Ishikawa (cell line): Measurements from ENCODE around the gene RAPGEF5.

Experiments
- CEBPB ChIP-seq: IDR thresholded peaks from 2 replicates; pipeline ENCODE4 v1.6.1; 2012
- CREB1 ChIP-seq: IDR thresholded peaks from 2 replicates; pipeline ENCODE4 v1.6.1; 2012; ENCODE audit warnings: low read depth
- EGR1 ChIP-seq: IDR thresholded peaks from 2 replicates; pipeline ENCODE4 v1.6.1; 2012
- EP300 ChIP-seq: IDR thresholded peaks from 2 replicates; pipeline ENCODE4 v1.6.1; 2012; ENCODE audit warnings: borderline replicate concordance
- FOXM1 ChIP-seq: IDR thresholded peaks from 2 replicates; pipeline ENCODE4 v1.6.1; 2012; ENCODE audit warnings: low read depth, borderline replicate concordance
- MAX ChIP-seq: IDR thresholded peaks from 2 replicates; pipeline ENCODE4 v1.6.1; 2012
- NFIC ChIP-seq: IDR thresholded peaks from 2 replicates; pipeline ENCODE4 v1.6.1; 2012
- RAD21 ChIP-seq: IDR thresholded peaks from 2 replicates; pipeline ENCODE4 v1.6.1; 2012; ENCODE audit warnings: low read depth
- TAF1 ChIP-seq: IDR thresholded peaks from 2 replicates; pipeline ENCODE4 v1.6.1; 2012; ENCODE audit warnings: low read depth, mild to moderate bottlenecking
- TCF12 ChIP-seq: IDR thresholded peaks from 2 replicates; pipeline ENCODE4 v1.6.1; 2012; ENCODE audit warnings: low read depth
- TEAD4 ChIP-seq: IDR thresholded peaks from 2 replicates; pipeline ENCODE4 v1.6.1; 2012
- YY1 ChIP-seq: IDR thresholded peaks from 2 replicates; pipeline ENCODE4 v1.6.1; 2012; ENCODE audit warnings: low read depth
- ZBTB7A ChIP-seq: IDR thresholded peaks from 2 replicates; pipeline ENCODE4 v1.6.1; 2012; ENCODE audit warnings: low read depth
- TF ChIP-seq, protein P1 (sequence below): IDR thresholded peaks from 2 replicates; pipeline ENCODE4 v1.6.1; 2012; ENCODE audit warnings: low read depth, mild to moderate bottlenecking
- TF ChIP-seq, protein P2 (sequence below): IDR thresholded peaks from 2 replicates; pipeline ENCODE4 v1.6.1; 2012

RAPGEF5 gene

DNA sequence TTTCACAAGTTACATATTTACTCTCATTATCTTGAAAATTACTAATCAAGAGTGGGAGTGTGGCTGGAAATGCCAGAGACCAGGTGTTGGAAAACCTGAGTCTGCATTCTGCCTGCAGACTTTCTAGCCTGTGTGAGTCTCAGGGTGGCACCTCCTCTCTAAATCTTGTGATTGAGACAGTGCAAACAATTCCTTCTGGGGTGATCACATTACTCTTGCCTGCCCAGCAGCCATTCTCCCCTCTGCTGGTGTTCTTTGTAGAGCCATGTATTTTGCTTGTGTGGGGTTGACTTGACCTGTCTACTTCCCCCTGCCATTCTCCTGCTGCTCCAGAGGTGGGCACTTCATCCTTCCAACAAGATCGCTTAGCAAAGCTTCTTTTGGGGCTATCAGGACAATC lies 101.1 kb downstream of the RAPGEF5 start:
- TF ChIP-seq NFIC (no peak), MAX (no peak), TEAD4 (no peak), EP300 (no peak), ZBTB7A (no peak), EGR1 (no peak), FOXM1 (no peak), RAD21 (no peak), TAF1 (no peak), CREB1 (no peak)
- TF ChIP-seq, protein P1, sequence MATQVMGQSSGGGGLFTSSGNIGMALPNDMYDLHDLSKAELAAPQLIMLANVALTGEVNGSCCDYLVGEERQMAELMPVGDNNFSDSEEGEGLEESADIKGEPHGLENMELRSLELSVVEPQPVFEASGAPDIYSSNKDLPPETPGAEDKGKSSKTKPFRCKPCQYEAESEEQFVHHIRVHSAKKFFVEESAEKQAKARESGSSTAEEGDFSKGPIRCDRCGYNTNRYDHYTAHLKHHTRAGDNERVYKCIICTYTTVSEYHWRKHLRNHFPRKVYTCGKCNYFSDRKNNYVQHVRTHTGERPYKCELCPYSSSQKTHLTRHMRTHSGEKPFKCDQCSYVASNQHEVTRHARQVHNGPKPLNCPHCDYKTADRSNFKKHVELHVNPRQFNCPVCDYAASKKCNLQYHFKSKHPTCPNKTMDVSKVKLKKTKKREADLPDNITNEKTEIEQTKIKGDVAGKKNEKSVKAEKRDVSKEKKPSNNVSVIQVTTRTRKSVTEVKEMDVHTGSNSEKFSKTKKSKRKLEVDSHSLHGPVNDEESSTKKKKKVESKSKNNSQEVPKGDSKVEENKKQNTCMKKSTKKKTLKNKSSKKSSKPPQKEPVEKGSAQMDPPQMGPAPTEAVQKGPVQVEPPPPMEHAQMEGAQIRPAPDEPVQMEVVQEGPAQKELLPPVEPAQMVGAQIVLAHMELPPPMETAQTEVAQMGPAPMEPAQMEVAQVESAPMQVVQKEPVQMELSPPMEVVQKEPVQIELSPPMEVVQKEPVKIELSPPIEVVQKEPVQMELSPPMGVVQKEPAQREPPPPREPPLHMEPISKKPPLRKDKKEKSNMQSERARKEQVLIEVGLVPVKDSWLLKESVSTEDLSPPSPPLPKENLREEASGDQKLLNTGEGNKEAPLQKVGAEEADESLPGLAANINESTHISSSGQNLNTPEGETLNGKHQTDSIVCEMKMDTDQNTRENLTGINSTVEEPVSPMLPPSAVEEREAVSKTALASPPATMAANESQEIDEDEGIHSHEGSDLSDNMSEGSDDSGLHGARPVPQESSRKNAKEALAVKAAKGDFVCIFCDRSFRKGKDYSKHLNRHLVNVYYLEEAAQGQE, result no peak

DNA sequence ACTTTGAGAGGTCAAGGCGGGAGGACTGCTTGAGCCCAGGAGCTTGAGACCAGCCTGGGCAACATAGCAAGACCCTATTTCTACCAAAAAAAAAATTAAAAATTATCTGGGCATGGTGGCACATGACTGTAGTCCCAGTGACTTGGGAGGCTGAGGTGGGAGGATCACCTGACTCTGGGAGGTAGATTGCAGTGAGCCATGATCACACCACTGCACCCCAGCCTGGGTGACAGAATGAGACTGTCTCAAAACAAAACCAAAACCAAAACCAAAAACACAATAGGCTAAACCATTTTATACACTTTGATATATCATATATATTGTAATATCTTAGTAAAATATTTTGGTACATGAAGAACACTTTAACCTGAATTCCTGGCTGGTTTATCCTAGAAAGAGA lies 101.6 kb downstream of the RAPGEF5 start:
- TF ChIP-seq YY1 (no peak), NFIC (no peak), EGR1 (no peak), MAX (no peak), RAD21 (no peak), TEAD4 (no peak), FOXM1 (no peak), TCF12 (no peak), ZBTB7A (no peak)
- TF ChIP-seq, protein P2, sequence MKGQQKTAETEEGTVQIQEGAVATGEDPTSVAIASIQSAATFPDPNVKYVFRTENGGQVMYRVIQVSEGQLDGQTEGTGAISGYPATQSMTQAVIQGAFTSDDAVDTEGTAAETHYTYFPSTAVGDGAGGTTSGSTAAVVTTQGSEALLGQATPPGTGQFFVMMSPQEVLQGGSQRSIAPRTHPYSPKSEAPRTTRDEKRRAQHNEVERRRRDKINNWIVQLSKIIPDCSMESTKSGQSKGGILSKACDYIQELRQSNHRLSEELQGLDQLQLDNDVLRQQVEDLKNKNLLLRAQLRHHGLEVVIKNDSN, result no peak
- TF ChIP-seq, protein P1, result no peak

GRCh38 chr7:22252936-22253536 lies 103.9 kb downstream of the RAPGEF5 start:
- TF ChIP-seq YY1 (no peak), EGR1 (no peak), FOXM1 (no peak), TEAD4 (no peak), CREB1 (no peak), ZBTB7A (no peak), EP300 (no peak), TCF12 (no peak), NFIC (no peak), CEBPB (no peak), TAF1 (no peak), MAX (no peak), RAD21 (no peak)
- TF ChIP-seq, protein P2, result no peak
- TF ChIP-seq, protein P1, result no peak

- TF ChIP-seq, protein P1, result no peak
These were observed 104.9 kb downstream of the RAPGEF5 start for GRCh38 chr7:22252016-22252415.
